ENCODE results near the gene CYTH2. TPM values are rescaled to one million over a fixed set of nuclear protein-coding genes. Genes with fewer than 3 reads are reported as not detected.

Gene CYTH2
- total RNA-seq, 4 donors from 2014 or later = 40.1 to 50.7 (median 48.4) TPM

- DNase-seq (ENCODE audit: extremely low spot score) = no peak
- 94% methylated on average over 22 of the region's 23 CpGs for WGBS
- no peak overlapping the region for H3K4me3 ChIP-seq
- peaks cover 5 to 13% (median 8%) of the 10 kb centered on the region in 4 donors for H3K4me1 ChIP-seq
- H3K36me3 ChIP-seq = peaks cover 51 to 86% (median 82%) of the 10 kb centered on the region in 4 donors
- no peak overlapping the region for H3K27ac ChIP-seq (replicated peaks in 1 of 4)
- H3K9me3 ChIP-seq = no peaks in the 10 kb centered on the region
- H3K27me3 ChIP-seq = no peaks in the 10 kb centered on the region
- intact Hi-C loops (cut with DNase I) = no loop called here
- TF ChIP-seq EP300 (IDR thresholded peaks at IDR 0.05) (no peak), POLR2A (IDR thresholded peaks at IDR 0.05; ENCODE audit: low read depth) (no peak), POLR2AphosphoS5 (IDR thresholded peaks at IDR 0.05) (no peak)
Measured at GRCh38 chr19:48450441-48450840, 18.7 kb upstream of the CYTH2 start.

GRCh38 chr19:48450863-48451262 lies 18.3 kb upstream of the CYTH2 start:
- 96% methylated on average over 9 of the region's 15 CpGs for WGBS
- Histone ChIP-seq H3K27me3 (no peaks in the 10 kb centered on the region), H3K36me3 (peaks cover 51 to 91% (median 86%) of the 10 kb centered on the region in 4 donors), H3K27ac (replicated peaks in 1 of 4) (no peak overlapping the region), H3K9me3 (no peaks in the 10 kb centered on the region), H3K4me3 (no peak overlapping the region), H3K4me1 (peaks cover 5 to 13% (median 8%) of the 10 kb centered on the region in 4 donors)
- TF ChIP-seq EP300 (IDR thresholded peaks at IDR 0.05) = no peak
- TF ChIP-seq POLR2A (IDR thresholded peaks at IDR 0.05; ENCODE audit: low read depth) = no peak
- TF ChIP-seq POLR2AphosphoS5 (IDR thresholded peaks at IDR 0.05) = no peak
- no peak for TF ChIP-seq CTCF (IDR thresholded peaks at IDR 0.05)
- DNase-seq (ENCODE audit: extremely low spot score) = no peak
- intact Hi-C loops (cut with DNase I) = no loop called here

GRCh38 chr19:48451624-48452023 lies 17.5 kb upstream of the CYTH2 start:
- no peak for TF ChIP-seq POLR2A (IDR thresholded peaks at IDR 0.05; ENCODE audit: low read depth)
- TF ChIP-seq CTCF (IDR thresholded peaks at IDR 0.05) = no peak
- TF ChIP-seq EP300 (IDR thresholded peaks at IDR 0.05) = no peak
- no peak for TF ChIP-seq POLR2AphosphoS5 (IDR thresholded peaks at IDR 0.05)
- intact Hi-C loops (cut with DNase I) = no loop called here
- DNase-seq (ENCODE audit: extremely low spot score) = no peak
- Histone ChIP-seq H3K27me3 (no peaks in the 10 kb centered on the region), H3K27ac (replicated peaks in 1 of 4) (no peak overlapping the region), H3K9me3 (no peaks in the 10 kb centered on the region), H3K36me3 (peaks cover 51 to 98% (median 93%) of the 10 kb centered on the region in 4 donors), H3K4me1 (peaks cover 1 to 8% (median 2%) of the 10 kb centered on the region in 4 donors), H3K4me3 (no peak overlapping the region)
- WGBS = 78% methylated on average over 12 of the region's 12 CpGs

- Histone ChIP-seq H3K9me3 (no peaks in the 10 kb centered on the region), H3K36me3 (peaks cover 47 to 96% (median 93%) of the 10 kb centered on the region in 4 donors), H3K27ac (replicated peaks in 1 of 4) (no peak overlapping the region), H3K4me3 (no peak overlapping the region), H3K27me3 (no peaks in the 10 kb centered on the region), H3K4me1 (no peaks in the 10 kb centered on the region)
- intact Hi-C loops (cut with DNase I) = no loop called here
- no peak for DNase-seq (ENCODE audit: extremely low spot score)
- 95% methylated on average over 13 of the region's 33 CpGs for WGBS
- TF ChIP-seq POLR2AphosphoS5 (IDR thresholded peaks at IDR 0.05) (no peak), EP300 (IDR thresholded peaks at IDR 0.05) (no peak), CTCF (IDR thresholded peaks at IDR 0.05) (no peak), POLR2A (IDR thresholded peaks at IDR 0.05; ENCODE audit: low read depth) (no peak)
Measured at GRCh38 chr19:48452289-48453190, 16.6 kb upstream of the CYTH2 start.

GRCh38 chr19:48454150-48454730 lies 14.9 kb upstream of the CYTH2 start:
- Histone ChIP-seq H3K9me3 (no peaks in the 10 kb centered on the region), H3K27me3 (no peaks in the 10 kb centered on the region), H3K36me3 (peaks cover 41 to 79% (median 76%) of the 10 kb centered on the region in 4 donors), H3K4me1 (no peaks in the 10 kb centered on the region), H3K4me3 (no peak overlapping the region), H3K27ac (replicated peaks in 1 of 4) (no peak overlapping the region)
- no peak for TF ChIP-seq POLR2AphosphoS5 (IDR thresholded peaks at IDR 0.05)
- TF ChIP-seq POLR2A (IDR thresholded peaks at IDR 0.05; ENCODE audit: low read depth) = no peak
- TF ChIP-seq CTCF (IDR thresholded peaks at IDR 0.05) = no peak
- TF ChIP-seq EP300 (IDR thresholded peaks at IDR 0.05) = no peak
- intact Hi-C loops (cut with DNase I) = no loop called here
- no peak for DNase-seq (ENCODE audit: extremely low spot score)
- 92% methylated on average over 21 of the region's 22 CpGs for WGBS
